Measurements from ENCODE around the gene ZNF254. TPM values are rescaled to one million over a fixed set of nuclear protein-coding genes. Genes with fewer than 3 reads are reported as not detected.

Gene ZNF254
- polyA plus RNA-seq, 1 experiment = 2.9 TPM

DNA sequence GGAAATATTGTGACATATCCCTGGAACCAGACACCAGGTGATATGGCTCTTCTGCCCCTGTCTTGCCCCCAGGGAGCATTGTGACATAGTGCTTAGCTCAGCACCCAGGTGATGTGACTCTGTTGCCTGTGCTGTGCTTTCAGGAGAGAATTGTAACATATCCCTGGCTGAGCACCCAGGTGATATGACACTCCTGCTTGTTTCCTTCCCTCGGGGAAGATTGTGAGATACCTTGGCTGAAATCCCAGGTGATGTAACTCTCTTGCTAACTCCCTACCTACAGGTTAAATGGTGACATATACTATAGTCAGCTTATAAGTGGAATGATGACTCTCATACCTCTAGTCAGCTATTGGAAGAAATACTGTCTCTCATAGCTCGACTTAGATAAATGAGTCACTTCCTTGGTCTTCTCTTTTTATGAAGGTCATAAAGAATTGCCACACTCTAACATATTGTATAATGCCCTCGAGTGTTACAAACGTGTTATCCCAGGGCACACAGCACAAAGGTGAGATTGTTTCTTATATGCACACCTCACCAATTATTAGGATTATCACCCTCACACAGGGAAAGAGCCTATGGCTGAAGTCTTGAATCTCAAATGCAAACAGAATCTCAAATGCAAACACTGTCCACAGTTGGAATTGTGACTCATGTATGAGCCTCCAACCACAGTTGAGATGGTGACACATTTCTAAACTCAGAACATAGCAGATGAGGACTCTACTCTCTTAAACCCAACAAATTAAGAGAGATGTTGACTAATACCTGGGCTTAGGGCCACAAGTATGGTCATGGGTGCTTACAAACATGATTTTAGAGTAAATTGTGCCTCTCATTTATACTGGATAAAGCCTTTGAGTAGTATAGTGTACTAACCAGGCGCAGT lies 32.7 kb upstream of the ZNF254 start:
- POLR2A ChIA-PET = interaction anchor here (0.6 kb wide), 1 partner anchor 20 kb away, joined by 4 read pairs; no protein-coding TSS in a partner anchor
- H3K36me3 ChIP-seq (ENCODE audit: control insufficient read depth, insufficient read depth, low read length) = peaks cover 26% of the 10 kb centered on the region
- TF ChIP-seq, protein P1, sequence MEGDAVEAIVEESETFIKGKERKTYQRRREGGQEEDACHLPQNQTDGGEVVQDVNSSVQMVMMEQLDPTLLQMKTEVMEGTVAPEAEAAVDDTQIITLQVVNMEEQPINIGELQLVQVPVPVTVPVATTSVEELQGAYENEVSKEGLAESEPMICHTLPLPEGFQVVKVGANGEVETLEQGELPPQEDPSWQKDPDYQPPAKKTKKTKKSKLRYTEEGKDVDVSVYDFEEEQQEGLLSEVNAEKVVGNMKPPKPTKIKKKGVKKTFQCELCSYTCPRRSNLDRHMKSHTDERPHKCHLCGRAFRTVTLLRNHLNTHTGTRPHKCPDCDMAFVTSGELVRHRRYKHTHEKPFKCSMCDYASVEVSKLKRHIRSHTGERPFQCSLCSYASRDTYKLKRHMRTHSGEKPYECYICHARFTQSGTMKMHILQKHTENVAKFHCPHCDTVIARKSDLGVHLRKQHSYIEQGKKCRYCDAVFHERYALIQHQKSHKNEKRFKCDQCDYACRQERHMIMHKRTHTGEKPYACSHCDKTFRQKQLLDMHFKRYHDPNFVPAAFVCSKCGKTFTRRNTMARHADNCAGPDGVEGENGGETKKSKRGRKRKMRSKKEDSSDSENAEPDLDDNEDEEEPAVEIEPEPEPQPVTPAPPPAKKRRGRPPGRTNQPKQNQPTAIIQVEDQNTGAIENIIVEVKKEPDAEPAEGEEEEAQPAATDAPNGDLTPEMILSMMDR (IDR thresholded peaks at IDR 0.05; ENCODE audit: insufficient read depth, low read depth, low read length) = no peak
- CTCF ChIA-PET = interaction anchor here (0.9 kb wide), 1 partner anchor 11 kb away, joined by 3 read pairs; no protein-coding TSS in a partner anchor
- no peaks in the 10 kb centered on the region for H3K27me3 ChIP-seq (ENCODE audit: control insufficient read depth, insufficient read depth, low read length)
- peak; percentile 72 for DNase-seq (ENCODE audit: low read depth)
- H3K4me3 ChIP-seq (ENCODE audit: low read depth, low read length) = no peak overlapping the region

DNA sequence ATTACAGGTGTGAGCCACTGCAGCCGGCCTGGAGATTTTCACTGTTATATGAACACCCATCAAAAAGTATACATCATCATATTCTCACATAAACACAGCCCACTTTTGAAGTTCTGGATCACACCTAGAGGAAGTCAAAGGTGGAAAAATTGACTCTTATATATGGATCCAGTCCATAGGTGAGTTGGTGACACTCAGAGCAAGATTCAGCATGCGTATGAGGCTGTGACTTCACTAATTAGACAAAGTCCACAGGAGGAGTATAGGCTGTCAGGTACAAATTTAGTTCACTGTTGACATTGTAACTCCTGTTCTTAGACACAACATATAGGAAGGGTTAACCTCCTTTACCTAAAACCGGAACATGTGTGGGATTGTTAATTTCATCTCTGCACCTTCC lies 31.4 kb upstream of the ZNF254 start:
- H3K27me3 ChIP-seq (ENCODE audit: control insufficient read depth, insufficient read depth, low read length) = no peaks in the 10 kb centered on the region
- H3K36me3 ChIP-seq (ENCODE audit: control insufficient read depth, insufficient read depth, low read length) = peaks cover 18% of the 10 kb centered on the region
- TF ChIP-seq, protein P1 (IDR thresholded peaks at IDR 0.05; ENCODE audit: insufficient read depth, low read depth, low read length) = no peak
- ChIA-PET POLR2A (no interaction called here), CTCF (no interaction called here)
- H3K4me3 ChIP-seq (ENCODE audit: low read depth, low read length) = no peak overlapping the region
- DNase-seq (ENCODE audit: low read depth) = no peak

DNA sequence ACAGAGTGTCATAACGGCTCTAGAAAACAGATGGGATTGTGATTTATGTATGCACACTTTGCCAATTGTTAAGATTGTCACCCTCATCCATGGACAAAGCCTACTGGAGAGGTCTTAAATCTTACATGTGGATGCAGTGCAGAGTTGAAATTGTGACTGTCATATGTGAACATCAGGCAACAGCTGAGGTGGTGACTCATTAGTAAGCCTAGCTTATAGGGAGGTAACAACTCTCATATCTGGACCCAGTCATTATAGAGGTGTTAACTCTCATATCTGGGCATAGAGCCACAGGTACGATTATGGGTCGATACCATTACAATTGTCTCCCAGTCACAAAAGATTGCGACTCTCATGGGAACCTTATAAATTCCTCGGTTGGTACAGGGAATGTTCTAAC lies 29.8 kb upstream of the ZNF254 start:
- Histone ChIP-seq H3K27me3 (ENCODE audit: control insufficient read depth, insufficient read depth, low read length) (no peaks in the 10 kb centered on the region), H3K36me3 (ENCODE audit: control insufficient read depth, insufficient read depth, low read length) (peaks cover 10% of the 10 kb centered on the region), H3K4me3 (ENCODE audit: low read depth, low read length) (no peak overlapping the region)
- no peak for DNase-seq (ENCODE audit: low read depth)
- TF ChIP-seq, protein P1 (IDR thresholded peaks at IDR 0.05; ENCODE audit: insufficient read depth, low read depth, low read length) = no peak
- CTCF ChIA-PET = no interaction called here
- POLR2A ChIA-PET = no interaction called here

DNA sequence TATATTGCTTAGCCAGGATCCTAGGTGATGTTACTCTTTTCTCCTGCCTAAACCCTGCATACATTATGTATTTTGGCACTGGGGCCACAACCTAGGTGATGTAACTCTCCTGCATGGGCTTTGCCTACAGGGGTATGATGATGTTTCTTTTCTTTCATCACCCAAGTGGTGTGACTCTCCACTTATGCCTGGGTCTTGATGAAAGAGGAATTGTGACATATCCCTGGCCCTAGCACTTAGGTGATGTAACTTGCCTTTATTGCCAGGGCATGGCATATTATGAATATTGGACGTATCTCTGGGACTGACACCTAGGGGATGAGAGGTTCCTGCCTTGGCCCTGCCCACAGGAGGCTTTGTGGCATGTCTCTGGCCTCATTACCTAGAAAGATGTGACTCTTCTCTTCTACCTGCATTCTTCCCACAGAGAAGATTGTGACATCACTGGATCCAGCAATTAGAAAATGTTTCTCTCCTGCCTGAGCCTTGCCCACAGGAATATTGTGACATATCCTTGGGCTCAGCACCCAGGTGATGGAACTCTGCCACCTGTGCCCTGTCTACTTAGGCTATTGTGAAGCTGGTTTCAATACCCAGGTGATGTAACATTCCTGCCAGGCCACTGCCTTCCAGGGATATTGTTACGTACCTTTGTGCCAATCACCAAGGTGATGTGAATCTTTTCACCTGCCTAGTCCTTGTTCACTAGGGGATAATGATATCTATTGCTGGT lies 27.3 kb upstream of the ZNF254 start:
- no peaks in the 10 kb centered on the region for H3K27me3 ChIP-seq (ENCODE audit: control insufficient read depth, insufficient read depth, low read length)
- no peak overlapping the region for H3K4me3 ChIP-seq (ENCODE audit: low read depth, low read length)
- H3K36me3 ChIP-seq (ENCODE audit: control insufficient read depth, insufficient read depth, low read length) = peaks cover 10% of the 10 kb centered on the region
- POLR2A ChIA-PET = no interaction called here
- TF ChIP-seq, protein P1 (IDR thresholded peaks at IDR 0.05; ENCODE audit: insufficient read depth, low read depth, low read length) = no peak
- no peak for DNase-seq (ENCODE audit: low read depth)
- CTCF ChIA-PET = no interaction called here

DNA sequence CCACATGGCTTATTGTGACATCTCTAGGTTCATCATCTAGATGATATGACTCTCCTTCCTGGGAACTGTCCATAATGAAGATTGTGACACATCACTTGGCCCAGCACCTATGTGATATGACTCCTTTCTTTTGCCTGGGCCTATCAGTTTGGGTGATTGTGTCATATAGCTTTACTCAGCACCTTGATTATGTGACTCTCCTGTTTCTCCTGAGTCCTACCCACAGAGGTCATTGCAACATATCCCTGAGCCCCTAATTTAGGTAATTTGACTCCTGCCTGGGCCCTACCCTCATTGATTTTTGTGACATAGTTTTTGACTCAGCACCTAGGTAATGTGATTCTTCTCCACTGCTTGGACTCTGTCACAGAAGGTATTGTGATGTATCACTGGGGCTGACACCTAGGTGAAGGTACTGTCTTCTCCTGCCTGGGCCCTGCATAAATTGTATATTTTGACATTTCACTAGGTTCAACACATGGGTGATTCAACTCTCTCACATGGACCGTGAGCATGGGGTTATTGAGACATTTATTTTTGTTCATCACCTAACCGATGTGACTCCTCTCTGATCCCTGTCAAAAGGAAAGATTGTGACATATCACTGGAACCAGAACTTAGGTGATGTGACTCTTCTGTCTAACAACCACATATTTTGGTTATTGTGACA lies 26.2 kb upstream of the ZNF254 start:
- TF ChIP-seq, protein P1 (IDR thresholded peaks at IDR 0.05; ENCODE audit: insufficient read depth, low read depth, low read length) = no peak
- DNase-seq (ENCODE audit: low read depth) = no peak
- Histone ChIP-seq H3K36me3 (ENCODE audit: control insufficient read depth, insufficient read depth, low read length) (peaks cover 9% of the 10 kb centered on the region), H3K4me3 (ENCODE audit: low read depth, low read length) (no peak overlapping the region), H3K27me3 (ENCODE audit: control insufficient read depth, insufficient read depth, low read length) (no peaks in the 10 kb centered on the region)
- POLR2A ChIA-PET = no interaction called here
- CTCF ChIA-PET = no interaction called here
